ENCODE measurements around the gene PUSL1.

Gene PUSL1

GRCh38 chr1:1307923-1308755, at the start of gene PUSL1, which contains the start of gene ACAP3:
Gene PUSL1, plus strand, starts transcription at chr1:1308597. Its CDS starts 47 bp downstream, at chr1:1308644.
Gene ACAP3, minus strand, starts transcription at chr1:1307930. Its CDS starts 115 bp downstream, at chr1:1307815.
- DNase-seq = peak; percentile 80 to 85

- no peak for DNase-seq
Measured at GRCh38 chr1:1259119-1259488, 49.3 kb upstream of the PUSL1 start.

- no peak for DNase-seq
Measured at GRCh38 chr1:1259540-1259939, 48.9 kb upstream of the PUSL1 start.

- no peak for DNase-seq
Measured at GRCh38 chr1:1259951-1260600, 48.3 kb upstream of the PUSL1 start.

GRCh38 chr1:1260843-1261560, 47.4 kb upstream of the PUSL1 start:
- no peak for DNase-seq

- DNase-seq = no peak
Measured at GRCh38 chr1:1262071-1262470, 46.3 kb upstream of the PUSL1 start.

GRCh38 chr1:1262758-1263157, 45.6 kb upstream of the PUSL1 start:
- DNase-seq = no peak

GRCh38 chr1:1264026-1264425, 44.4 kb upstream of the PUSL1 start:
- DNase-seq = no peak

- no peak for DNase-seq
Measured at GRCh38 chr1:1264868-1265272, 43.5 kb upstream of the PUSL1 start.

GRCh38 chr1:1267488-1268283, 40.7 kb upstream of the PUSL1 start:
- no peak for DNase-seq

GRCh38 chr1:1268284-1268682, 40.1 kb upstream of the PUSL1 start:
- no peak for DNase-seq

GRCh38 chr1:1270813-1271212, 37.6 kb upstream of the PUSL1 start:
- no peak for DNase-seq

GRCh38 chr1:1272341-1273208, 35.8 kb upstream of the PUSL1 start:
- DNase-seq = no peak

GRCh38 chr1:1273209-1273511, 35.2 kb upstream of the PUSL1 start:
- DNase-seq = no peak

GRCh38 chr1:1273512-1274298, 34.7 kb upstream of the PUSL1 start, which contains the start of gene UBE2J2:
Gene UBE2J2, minus strand, starts transcription at chr1:1273854. Its CDS starts 5,862 bp downstream, at chr1:1267992.
- DNase-seq = peak; percentile 91 to 92

GRCh38 chr1:1274299-1274930, 34.0 kb upstream of the PUSL1 start:
- no peak for DNase-seq

GRCh38 chr1:1274931-1275431, 33.4 kb upstream of the PUSL1 start:
- no peak for DNase-seq

GRCh38 chr1:1275836-1276235, 32.6 kb upstream of the PUSL1 start:
- no peak for DNase-seq

GRCh38 chr1:1278620-1279019, 29.8 kb upstream of the PUSL1 start:
- DNase-seq = no peak

GRCh38 chr1:1279028-1279427, 29.4 kb upstream of the PUSL1 start:
- DNase-seq = no peak
